Panc1 (cell line): ENCODE measurements around the gene BRWD1. TPM values are rescaled to one million over a fixed set of nuclear protein-coding genes. Genes with fewer than 3 reads are reported as not detected.

Source experiments
- ATAC-seq: fragments of 200-7000 bp; cut with Tn5 transposase; 2 replicates; pipeline ENCODE4 v1.9.1; 2020; ENCODE audit warnings: mild to moderate bottlenecking, moderate library complexity
- BruUV-seq: library from RNA; stranded (reverse); fragments of 400-500 nt; replicated peaks from 2 replicates; lab custom pipeline; 2021; lab: Mats Ljungman, UMichigan
- CTCF ChIA-PET: fragments of 300-600 bp; sonication (Branson Sonifier 250); formaldehyde crosslinking; loops from one replicate; lab custom pipeline; 2022; ENCODE audit warnings: antibody characterized with exemption; lab: Charles Lee
- POLR2A ChIA-PET: fragments of 300-600 bp; sonication (Branson Sonifier 250); formaldehyde crosslinking; loops from one replicate; lab custom pipeline; 2022; ENCODE audit warnings: antibody characterized with exemption; lab: Charles Lee
- DNase-seq: peaks from one replicate; pipeline ENCODE4 v3.0.0-alpha.2; 2010; ENCODE audit warnings: low read depth, low spot score
- H3K27ac ChIP-seq: 2 replicates; pipeline ENCODE4 v1.5.1; 2011; ENCODE audit warnings: mild to moderate bottlenecking, low read length, inconsistent platforms
- H3K27me3 ChIP-seq: fragments of 200-500 bp; sonication (Bioruptor generic); 2 replicates; pipeline ENCODE4 v1.6.0; 2014; ENCODE audit warnings: low read length, inconsistent platforms; ENCODE audit not compliant: control insufficient read depth, insufficient read depth
- H3K36me3 ChIP-seq: fragments of 200-500 bp; sonication (Bioruptor generic); 2 replicates; pipeline ENCODE4 v1.5.1; 2014; ENCODE audit warnings: inconsistent platforms, mild to moderate bottlenecking, low read length, moderate library complexity; ENCODE audit not compliant: control insufficient read depth, insufficient read depth
- H3K4me1 ChIP-seq: 2 replicates; pipeline ENCODE4 v1.5.1; 2011; ENCODE audit warnings: inconsistent platforms, mild to moderate bottlenecking, low read length, moderate library complexity; ENCODE audit not compliant: control insufficient read depth, insufficient read depth
- H3K4me3 ChIP-seq, 2 experiments: 2 replicates each; pipeline ENCODE4 v1.5.1; 2011 to 2012; ENCODE audit warnings: low read depth in 2 of 2, low read length in 2 of 2, mild to moderate bottlenecking in 2 of 2, inconsistent platforms in 1 of 2, moderate library complexity in 1 of 2
- H3K9me3 ChIP-seq: fragments of 200-500 bp; sonication (Bioruptor generic); 2 replicates; pipeline ENCODE4 v1.5.1; 2014; ENCODE audit warnings: low read depth, mild to moderate bottlenecking, inconsistent platforms, low read length, moderate library complexity; ENCODE audit not compliant: control insufficient read depth, insufficient read depth
- CTCF ChIP-seq: fragments of 450-650 bp; IDR thresholded peaks from 2 replicates; pipeline ENCODE4 v1.5.1; 2017; ENCODE audit warnings: mild to moderate bottlenecking
- POLR2AphosphoS5 ChIP-seq: IDR thresholded peaks from 2 replicates; pipeline ENCODE4 v1.6.1; 2012; ENCODE audit warnings: mild to moderate bottlenecking, low read depth, low read length, moderate library complexity
- REST ChIP-seq, 2 experiments: IDR thresholded peaks; 2 replicates each; pipeline ENCODE4 v1.6.1; 2011 to 2012; ENCODE audit warnings: low read depth in 2 of 2, control low read depth in 1 of 2, low read length in 1 of 2, mild to moderate bottlenecking in 1 of 2, moderate library complexity in 1 of 2; ENCODE audit not compliant: insufficient read depth in 1 of 2
- SIN3A ChIP-seq: IDR thresholded peaks from 2 replicates; pipeline ENCODE4 v1.6.1; 2012; ENCODE audit warnings: low read depth, mild to moderate bottlenecking, low read length, moderate library complexity, borderline replicate concordance; ENCODE audit not compliant: insufficient read depth
- TCF7L2 ChIP-seq: IDR thresholded peaks from 2 replicates; pipeline ENCODE4 v1.6.1; 2011; ENCODE audit warnings: mild to moderate bottlenecking, low read depth, low read length, inconsistent platforms
- in situ Hi-C: cut with HindIII; loops from 2 replicates; pipeline ENCODE4 v1.10.0; 2016; ENCODE audit warnings: low sequenced_read_pairs, low pct_unique_long_range_greater_than_20kb
- intact Hi-C: fragments of 100-400 bp; cut with micrococcal nuclease; formaldehyde crosslinking; loops from one replicate; pipeline ENCODE4 v1.10.0; 2022; ENCODE audit not compliant: unreplicated experiment
- total RNA-seq: library from RNA; stranded (reverse); gene quantifications from one replicate; pipeline ENCODE4 v1.2.1, GENCODE V29; 2021; ENCODE audit not compliant: unreplicated experiment

Gene BRWD1
- total RNA-seq, 1 experiment from 2014 or later = 26.2 TPM

GRCh38 chr21:39137248-39138178, 175.9 kb downstream of the BRWD1 start:
- peak; percentile 67 for ATAC-seq
- BruUV-seq = no TSS peak

GRCh38 chr21:39136711-39137110, 176.7 kb downstream of the BRWD1 start:
- ChIA-PET POLR2A (no interaction called here), CTCF (interaction anchor here (0.7 kb wide), 1 partner anchor 316 kb away, joined by 3 read pairs; no protein-coding TSS in a partner anchor)
- TF ChIP-seq REST (IDR thresholded peaks at IDR 0.05; ENCODE audit: insufficient read depth in 1 of 2, low read depth in 2 of 2, low read length in 1 of 2) = no peak
- no peak for TF ChIP-seq TCF7L2
- TF ChIP-seq POLR2AphosphoS5 = no peak
- no peak for TF ChIP-seq SIN3A
- TF ChIP-seq CTCF = no peak
- H3K27me3 ChIP-seq = no peaks in the 10 kb centered on the region
- DNase-seq (no peak), ATAC-seq (no peak)
- BruUV-seq = no TSS peak
- H3K4me1 ChIP-seq = peaks cover 12% of the 10 kb centered on the region
- no peaks in the 10 kb centered on the region for H3K36me3 ChIP-seq
- no peak overlapping the region for H3K4me3 ChIP-seq
- H3K27ac ChIP-seq = no peak overlapping the region
- 0 out of 2 replicates have a peak, but pooled peaks cover under 1% of the 10 kb centered on the region for H3K9me3 ChIP-seq
- in situ Hi-C loops (no loop called here), intact Hi-C loops (loop anchor here (5.0 kb wide), 1 partner anchor 314 kb away; no protein-coding TSS in a partner anchor)

More at GRCh38 chr21:39137248-39138178, 175.9 kb downstream of the BRWD1 start:
- no peaks in the 10 kb centered on the region for H3K9me3 ChIP-seq
- in situ Hi-C loops (no loop called here), intact Hi-C loops (loop anchor here (1.0 to 5.0 kb wide), 3 partner anchors 315 to 633 kb away; no protein-coding TSS in a partner anchor)
- ChIA-PET POLR2A (no interaction called here), CTCF (interaction anchor here (0.6 to 1.3 kb wide), 5 partner anchors 13 to 628 kb away, joined by 3 to 18 read pairs (median 3); no protein-coding TSS in a partner anchor)
- TF ChIP-seq TCF7L2 = 0 out of 2 replicates have a peak, but pooled peaks have one; percentile 58
- TF ChIP-seq CTCF = no peak
- no peaks in the 10 kb centered on the region for H3K36me3 ChIP-seq
- H3K4me1 ChIP-seq = peaks cover 12% of the 10 kb centered on the region
- H3K27me3 ChIP-seq = no peaks in the 10 kb centered on the region
- H3K4me3 ChIP-seq = no peak overlapping the region
- peak overlapping the region; percentile 45 for H3K27ac ChIP-seq
- DNase-seq = no peak
